K562 (cell line): ENCODE measurements around the gene STMN3. TPM values are rescaled to one million over a fixed set of nuclear protein-coding genes. Genes with fewer than 3 reads are reported as not detected.

Source experiments
- ATF7 ChIP-seq: fragments of 450-650 bp; IDR thresholded peaks from 2 replicates; pipeline ENCODE4 v1.7.1; 2014; ENCODE audit warnings: mild to moderate bottlenecking, moderate library complexity
- BDP1 ChIP-seq: IDR thresholded peaks from 3 replicates; pipeline ENCODE4 v1.6.1; 2011; ENCODE audit not compliant: insufficient read length, insufficient read depth
- CEBPB ChIP-seq: fragments of 450-650 bp; IDR thresholded peaks from 2 replicates; pipeline ENCODE4 v1.6.1; 2016; ENCODE audit warnings: missing genetic modification characterization, missing compliant biosample characterization
- ETV6 ChIP-seq, 3 experiments: fragments of 150-350 bp in 1 of 3; sonication (generic) in 1 of 3; formaldehyde crosslinking in 1 of 3; IDR thresholded peaks; 2 replicates each; pipeline versions ENCODE4 v1.6.1 to v1.8.0; 2014 to 2022; ENCODE audit warnings: borderline replicate concordance in 2 of 3, low read depth in 2 of 3, antibody characterized with exemption in 1 of 3, low read length in 1 of 3, mild to moderate bottlenecking in 1 of 3, missing genetic modification reagents in 1 of 3
- FOXJ3 ChIP-seq: sonication (generic); formaldehyde crosslinking; IDR thresholded peaks from 2 replicates; pipeline ENCODE4 v1.4.0; 2020; ENCODE audit warnings: mild to moderate bottlenecking, missing genetic modification reagents
- FOXM1 ChIP-seq, 2 experiments: fragments of 450-650 bp in 1 of 2; sonication (generic) in 1 of 2; formaldehyde crosslinking in 1 of 2; IDR thresholded peaks; 2 replicates each; pipeline versions ENCODE4 v1.6.1 to v1.9.0; 2017 to 2022; ENCODE audit warnings: low read depth in 2 of 2, mild to moderate bottlenecking in 2 of 2, missing genetic modification reagents in 1 of 2, moderate library complexity in 1 of 2
- GABPA ChIP-seq: fragments of 200-800 bp; sonication (Bioruptor generic); conservative IDR thresholded peaks from 2 replicates; pipeline ENCODE4 v1.6.1; 2016; ENCODE audit warnings: low read depth, missing genetic modification characterization, missing compliant biosample characterization
- HMGXB4 ChIP-seq: sonication (generic); formaldehyde crosslinking; IDR thresholded peaks from 2 replicates; pipeline ENCODE4 v1.8.1; 2023; ENCODE audit warnings: mild to moderate bottlenecking, missing genetic modification reagents
- HNRNPLL ChIP-seq: fragments of 200-400 bp; formaldehyde crosslinking; IDR thresholded peaks from 2 replicates; pipeline ENCODE4 v1.6.1; 2017; ENCODE audit warnings: low read length, low read depth, mild to moderate bottlenecking; ENCODE audit not compliant: poor library complexity, severe bottlenecking
- JUNB ChIP-seq: fragments of 450-650 bp; formaldehyde crosslinking; conservative IDR thresholded peaks from 2 replicates; pipeline ENCODE4 v1.4.0; 2020; ENCODE audit warnings: mild to moderate bottlenecking
- KAT7 ChIP-seq: sonication (generic); formaldehyde crosslinking; IDR thresholded peaks from 2 replicates; pipeline ENCODE4 v1.8.0; 2022; ENCODE audit warnings: missing genetic modification reagents, mild to moderate bottlenecking, borderline replicate concordance
- NEUROD1 ChIP-seq: fragments of 150-350 bp; IDR thresholded peaks from 2 replicates; pipeline ENCODE4 v1.6.1; 2014; ENCODE audit warnings: borderline replicate concordance, low read length, low read depth; ENCODE audit not compliant: partially characterized antibody
- OTX1 ChIP-seq: fragments of 450-650 bp; formaldehyde crosslinking; IDR thresholded peaks from 2 replicates; pipeline ENCODE4 v1.4.0; 2022; ENCODE audit warnings: mild to moderate bottlenecking
- POLR2AphosphoS2 ChIP-seq: IDR thresholded peaks from 2 replicates; pipeline ENCODE4 v1.6.1; 2012; ENCODE audit warnings: low read length, improper control_type of control experiment
- SAFB2 ChIP-seq: fragments of 200-400 bp; formaldehyde crosslinking; IDR thresholded peaks from 2 replicates; pipeline ENCODE4 v1.6.1; 2018; ENCODE audit warnings: borderline replicate concordance, low read length, low read depth, moderate library complexity; ENCODE audit not compliant: severe bottlenecking
- TEAD4 ChIP-seq, 2 experiments: sonication (generic) in 1 of 2; formaldehyde crosslinking in 1 of 2; IDR thresholded peaks; 2 replicates each; pipeline versions ENCODE4 v1.6.1 to v1.8.0; 2012 to 2022; ENCODE audit warnings: borderline replicate concordance in 1 of 2, inconsistent platforms in 1 of 2, low read length in 1 of 2, mild to moderate bottlenecking in 1 of 2, missing genetic modification reagents in 1 of 2
- ZNF589 ChIP-seq: fragments of 200-800 bp; sonication (Bioruptor generic); IDR thresholded peaks from 2 replicates; pipeline ENCODE4 v1.6.1; 2016; ENCODE audit warnings: low read depth, missing genetic modification characterization, missing compliant biosample characterization
- ZNF639 ChIP-seq, 2 experiments: fragments of 200-800 bp in 1 of 2; sonication (Bioruptor generic) in 1 of 2; sonication (generic) in 1 of 2; formaldehyde crosslinking in 1 of 2; IDR thresholded peaks in 1 of 2; conservative IDR thresholded peaks in 1 of 2; 2 replicates each; pipeline versions ENCODE4 v1.5.0 to v1.6.1; 2016 to 2020; ENCODE audit warnings: missing compliant biosample characterization in 1 of 2, missing genetic modification characterization in 1 of 2, missing genetic modification reagents in 1 of 2
- polyA plus RNA-seq, 8 experiments: library from polyadenylated mRNA; depleted of rRNA in 4 of 8; stranded (reverse) in 5 of 8; unstranded in 3 of 8; fragments of >200 nt; fragmentation: Nextera tagmentation in 2 of 8; fragmentation: Illumina TruSeq in 1 of 8; extraction: Ambion mirVana in 2 of 8; extraction: Trizol in 1 of 8; gene quantifications; 2 replicates each; pipeline versions ENCODE4 v1.2.1 to v1.2.3, GENCODE V29; 2011 to 2014; ENCODE audit warnings: inconsistent platforms in 1 of 8, missing spikeins in 1 of 8
- total RNA-seq, 7 experiments: library from RNA; depleted of rRNA in 6 of 7; stranded (reverse); fragments of >200 nt in 6 of 7; fragmentation: Illumina TruSeq in 2 of 7; extraction: Trizol in 2 of 7; gene quantifications; 2 replicates each; pipeline versions ENCODE4 v1.2.1 to v1.2.3, GENCODE V29; 2011 to 2021; ENCODE audit warnings: low replicate concordance in 1 of 7
- TF ChIP-seq, protein P1 (sequence below): fragments of 250-450 bp; sonication (Bioruptor Pico); IDR thresholded peaks from 2 replicates; pipeline ENCODE4 v1.4.0; 2020; ENCODE audit warnings: mild to moderate bottlenecking

STMN3 gene
- total and polyA plus RNA-seq, 9 of the 15 experiments (the other 6 are each of a cell fraction or from before 2014, with no cell fraction given) = 0.70 to 65.6 (median 29.4) TPM

GRCh38 chr20:63628246-63628975 lies 24.8 kb downstream of the STMN3 start (continued):
- TF ChIP-seq TEAD4 (IDR thresholded peaks at IDR 0.05; ENCODE audit: low read length) (peak; percentile 58; the same call in 1 of the 2 replicates), TEAD4 (CRISPR knock-in tag; IDR thresholded peaks at IDR 0.05; ENCODE audit: borderline replicate concordance) (no peak), CEBPB (tag) (peak; percentile 99), OTX1 (CRISPR knock-in tag) (no peak), FOXM1 (IDR thresholded peaks at IDR 0.05; ENCODE audit: low read depth) (peak; percentile 45; the same call in 1 of the 2 replicates), FOXM1 (CRISPR knock-in tag; IDR thresholded peaks at IDR 0.05; ENCODE audit: low read depth) (no peak), JUNB (CRISPR knock-in tag) (no peak), HMGXB4 (CRISPR knock-in tag) (0 out of 2 replicates have a peak, but pooled peaks have one; percentile 45), POLR2AphosphoS2 (peak; percentile 79; the same call in 1 of the 2 replicates), HNRNPLL (peak; percentile 11), ETV6 (IDR thresholded peaks at IDR 0.05; ENCODE audit: borderline replicate concordance in 1 of 2, low read depth in 2 of 2, low read length in 1 of 2) (0 out of 4 replicates have a peak, but pooled peaks of 1 of the 2 experiments have one; percentile 47), ETV6 (CRISPR knock-in tag; IDR thresholded peaks at IDR 0.05; ENCODE audit: borderline replicate concordance) (0 out of 2 replicates have a peak, but pooled peaks have one; percentile 38), ZNF589 (CRISPR knock-in tag) (0 out of 2 replicates have a peak, but pooled peaks have one; percentile 53), GABPA (peak; percentile 92), FOXJ3 (CRISPR knock-in tag) (no peak), SAFB2 (no peak), KAT7 (CRISPR knock-in tag) (0 out of 2 replicates have a peak, but pooled peaks have one; percentile 85), BDP1 (no peak), ATF7 (peak; percentile 59), NEUROD1 (peak; percentile 90), ZNF639 (CRISPR knock-in tag; conservative IDR thresholded peaks at IDR 0.05 in 1 of 2, IDR thresholded peaks at IDR 0.05 in 1 of 2) (peak in 1 of 2 experiments; percentile 87; a peak in 2 of 4 replicates)
- TF ChIP-seq, protein P1, sequence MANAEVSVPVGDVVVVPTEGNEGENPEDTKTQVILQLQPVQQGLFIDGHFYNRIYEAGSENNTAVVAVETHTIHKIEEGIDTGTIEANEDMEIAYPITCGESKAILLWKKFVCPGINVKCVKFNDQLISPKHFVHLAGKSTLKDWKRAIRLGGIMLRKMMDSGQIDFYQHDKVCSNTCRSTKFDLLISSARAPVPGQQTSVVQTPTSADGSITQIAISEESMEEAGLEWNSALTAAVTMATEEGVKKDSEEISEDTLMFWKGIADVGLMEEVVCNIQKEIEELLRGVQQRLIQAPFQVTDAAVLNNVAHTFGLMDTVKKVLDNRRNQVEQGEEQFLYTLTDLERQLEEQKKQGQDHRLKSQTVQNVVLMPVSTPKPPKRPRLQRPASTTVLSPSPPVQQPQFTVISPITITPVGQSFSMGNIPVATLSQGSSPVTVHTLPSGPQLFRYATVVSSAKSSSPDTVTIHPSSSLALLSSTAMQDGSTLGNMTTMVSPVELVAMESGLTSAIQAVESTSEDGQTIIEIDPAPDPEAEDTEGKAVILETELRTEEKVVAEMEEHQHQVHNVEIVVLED (CRISPR knock-in tag) = peak; percentile 72
